HepG2 (cell line): ENCODE data around the gene GNG10. TPM values are rescaled to one million over a fixed set of nuclear protein-coding genes. Genes with fewer than 3 reads are reported as not detected.

Experiments used
- ATAC-seq: fragments of 200-7000 bp; cut with Tn5 transposase; 3 replicates; pipeline ENCODE4 v1.9.1; 2020; ENCODE audit warnings: mild to moderate bottlenecking, moderate library complexity
- Bru-seq: library from RNA; stranded (reverse); fragments of 400-500 nt; gene quantifications from one replicate; lab custom pipeline; 2021; lab: Mats Ljungman, UMichigan
- BruChase-seq, 2 experiments: library from RNA; stranded (reverse); fragments of 400-500 nt; gene quantifications; one replicate each; lab custom pipeline; 2021; lab: Mats Ljungman, UMichigan
- BruUV-seq: library from RNA; stranded (reverse); fragments of 400-500 nt; replicated peaks from 2 replicates; lab custom pipeline; 2021; lab: Mats Ljungman, UMichigan
- CTCF ChIA-PET: fragments of 300-600 bp; formaldehyde crosslinking; extraction: SDS; loops from one replicate; lab custom pipeline; 2021; ENCODE audit warnings: low total read pairs, inconsistent platforms, low intra/inter-chr PET ratio; lab: Yijun Ruan, JAX
- POLR2A ChIA-PET: fragments of 350-600 bp; sonication (Branson Sonifier 250); formaldehyde crosslinking; loops from one replicate; lab custom pipeline; 2020; ENCODE audit warnings: antibody characterized with exemption, inconsistent platforms; lab: Yijun Ruan, JAX
- DNase-seq: peaks from one replicate; pipeline ENCODE4 v3.0.0-alpha.2; 2015; ENCODE audit warnings: low spot score
- FAIRE-seq: peaks from 3 replicates; lab custom pipeline; 2011; peaks lifted over from hg19 to GRCh38; lab: Jason Lieb, UNC
- H2AFZ ChIP-seq: one replicate; pipeline ENCODE4 v1.6.1; 2011; ENCODE audit warnings: low read length, inconsistent platforms
- H3K27ac ChIP-seq: fragments of 300-600 bp; 3 replicates; pipeline ENCODE4 v1.8.0; 2011; ENCODE audit warnings: mixed run types, mild to moderate bottlenecking, mixed read lengths, low read length, inconsistent platforms; ENCODE audit not compliant: insufficient read depth; ENCODE audit errors: extremely low read length
- H3K27me3 ChIP-seq, 2 experiments: fragments of 200-600 bp in 1 of 2; 2 replicates in 1 of 2; 3 replicates in 1 of 2; pipeline versions ENCODE4 v1.6.0 to v1.8.0; 2011; ENCODE audit warnings: low read length in 2 of 2, mild to moderate bottlenecking in 2 of 2, moderate library complexity in 2 of 2, inconsistent platforms in 1 of 2; ENCODE audit not compliant: insufficient read depth in 2 of 2, control insufficient read depth in 1 of 2
- H3K36me3 ChIP-seq, 2 experiments: fragments of 200-600 bp in 1 of 2; replicated peaks in 1 of 2; 2 replicates in 1 of 2; 3 replicates in 1 of 2; pipeline versions ENCODE4 v1.5.1 to v1.8.0; 2011; ENCODE audit warnings: low read length in 2 of 2, inconsistent platforms in 1 of 2; ENCODE audit not compliant: insufficient read depth in 2 of 2, control insufficient read depth in 1 of 2
- H3K4me1 ChIP-seq: 2 replicates; pipeline ENCODE4 v1.5.1; 2012; ENCODE audit warnings: low read length, inconsistent platforms; ENCODE audit not compliant: insufficient read depth
- H3K4me2 ChIP-seq: 2 replicates; pipeline ENCODE4 v1.6.0; 2011; ENCODE audit warnings: low read depth, low read length, inconsistent platforms
- H3K4me3 ChIP-seq, 3 experiments: fragments of 200-600 bp in 1 of 3; sonication (generic), shearing (Covaris generic) in 1 of 3; replicated peaks in 1 of 3; 2 replicates each; pipeline ENCODE4 v1.5.1; 2011 to 2016; ENCODE audit warnings: low read length in 3 of 3, inconsistent platforms in 2 of 3, low read depth in 2 of 3, mild to moderate bottlenecking in 2 of 3, control low read depth in 1 of 3, mixed read lengths in 1 of 3; ENCODE audit not compliant: insufficient read depth in 1 of 3
- H3K79me2 ChIP-seq: one replicate; pipeline ENCODE4 v1.6.1; 2011; ENCODE audit warnings: low read length, inconsistent platforms; ENCODE audit not compliant: insufficient read depth
- H3K9ac ChIP-seq: 2 replicates; pipeline ENCODE4 v1.6.0; 2011; ENCODE audit warnings: mild to moderate bottlenecking, low read depth, low read length, inconsistent platforms; ENCODE audit not compliant: insufficient read depth
- H3K9me3 ChIP-seq: 2 replicates; pipeline ENCODE4 v1.5.1; 2012; ENCODE audit warnings: mild to moderate bottlenecking, low read length
- H4K20me1 ChIP-seq: 2 replicates; pipeline ENCODE4 v1.6.0; 2011; ENCODE audit warnings: inconsistent platforms, mild to moderate bottlenecking, low read length, moderate library complexity; ENCODE audit not compliant: insufficient read depth
- ARID3A ChIP-seq: IDR thresholded peaks from 2 replicates; pipeline ENCODE4 v1.6.1; 2012; ENCODE audit warnings: low read depth, low read length, improper control_type of control experiment
- ARNT ChIP-seq: fragments of 450-650 bp; IDR thresholded peaks from 2 replicates; pipeline ENCODE4 v1.6.1; 2017
- BORCS8-MEF2B ChIP-seq: sonication (generic); formaldehyde crosslinking; IDR thresholded peaks from 2 replicates; pipeline ENCODE4 v1.8.0; 2022; ENCODE audit warnings: mild to moderate bottlenecking, missing genetic modification reagents
- GTF2F1 ChIP-seq: fragments of 150-350 bp; IDR thresholded peaks from 2 replicates; pipeline ENCODE4 v1.6.1; 2014; ENCODE audit warnings: low read length
- IRF9 ChIP-seq: sonication (generic); formaldehyde crosslinking; IDR thresholded peaks from 2 replicates; pipeline ENCODE4 v1.8.0; 2022; ENCODE audit warnings: missing genetic modification reagents, mild to moderate bottlenecking, borderline replicate concordance
- RBM22 ChIP-seq: fragments of 200-400 bp; formaldehyde crosslinking; optimal IDR thresholded peaks from 2 replicates; pipeline ENCODE3; 2017; ENCODE audit warnings: mild to moderate bottlenecking, low read length, moderate library complexity
- REPIN1 ChIP-seq: sonication (generic); formaldehyde crosslinking; IDR thresholded peaks from 2 replicates; pipeline ENCODE4 v1.8.0; 2022; ENCODE audit warnings: missing genetic modification reagents, low read depth, mild to moderate bottlenecking, borderline replicate concordance
- SAP130 ChIP-seq: IDR thresholded peaks from 2 replicates; pipeline ENCODE4 v1.6.1; 2016; ENCODE audit warnings: low read depth
- SP1 ChIP-seq, 2 experiments: fragments of 450-650 bp in 1 of 2; sonication (generic) in 1 of 2; formaldehyde crosslinking in 1 of 2; IDR thresholded peaks; 2 replicates each; pipeline versions ENCODE4 v1.4.0 to v1.6.1; 2016 to 2020; ENCODE audit warnings: missing genetic modification reagents in 1 of 2
- ZNF124 ChIP-seq: sonication (generic); formaldehyde crosslinking; IDR thresholded peaks from 2 replicates; pipeline ENCODE4 v1.4.0; 2020; ENCODE audit warnings: missing genetic modification reagents
- ZNF235 ChIP-seq: sonication (generic); formaldehyde crosslinking; IDR thresholded peaks from 2 replicates; pipeline ENCODE4 v1.8.1; 2023; ENCODE audit warnings: mild to moderate bottlenecking, missing genetic modification reagents, borderline replicate concordance
- ZNF350 ChIP-seq: sonication (generic); formaldehyde crosslinking; IDR thresholded peaks from 2 replicates; pipeline ENCODE4 v1.4.0; 2020; ENCODE audit warnings: mild to moderate bottlenecking, low read depth, missing genetic modification reagents, borderline replicate concordance
- ZNF367 ChIP-seq: sonication (generic); formaldehyde crosslinking; IDR thresholded peaks from 2 replicates; pipeline ENCODE4 v1.4.0; 2020; ENCODE audit warnings: missing genetic modification reagents, borderline replicate concordance
- ZNF382 ChIP-seq: sonication (generic); formaldehyde crosslinking; IDR thresholded peaks from 2 replicates; pipeline ENCODE4 v1.5.0; 2020; ENCODE audit warnings: missing genetic modification reagents, mild to moderate bottlenecking, borderline replicate concordance
- WGBS: methylation state at CpG from one replicate; pipeline ENCODE4 v1.1.6; 2017; ENCODE audit warnings: low lambda C conversion rate; 5-methylcytosine and 5-hydroxymethylcytosine counted together
- in situ Hi-C: cut with HindIII; loops from 2 replicates; pipeline ENCODE4 v1.10.0; 2017; ENCODE audit warnings: low pct_unique_long_range_greater_than_20kb; ENCODE audit not compliant: extremely low pct_ligation_motif_present
- intact Hi-C: fragments of 100-400 bp; cut with micrococcal nuclease; formaldehyde crosslinking; loops from one replicate; pipeline ENCODE4 v1.10.0; 2022; ENCODE audit not compliant: unreplicated experiment
- long read RNA-seq, 2 experiments: library from RNA in 1 of 2; library from polyadenylated mRNA in 1 of 2; stranded (forward) in 1 of 2; unstranded in 1 of 2; transcript quantifications; one replicate each; pipeline ENCODE4 v2.0.0, GENCODE V29; 2019 to 2022
- polyA minus RNA-seq, 3 experiments: library from RNA; depleted of rRNA, polyadenylated mRNA; stranded (reverse); fragments of >200 nt; gene quantifications; 2 replicates each; pipeline ENCODE4 v1.2.3, GENCODE V29; 2011; ENCODE audit warnings: low replicate concordance in 1 of 3
- polyA plus RNA-seq, 8 experiments: library from polyadenylated mRNA; depleted of rRNA in 3 of 8; stranded (reverse) in 7 of 8; unstranded in 1 of 8; fragments of >200 nt; fragmentation: Illumina TruSeq in 4 of 8; extraction: Trizol in 4 of 8; gene quantifications; 2 replicates each; pipeline versions ENCODE4 v1.2.1 to v1.2.3, GENCODE V29; 2011 to 2016; ENCODE audit warnings: low read depth in 4 of 8, missing spikeins in 1 of 8, mixed read lengths in 1 of 8; ENCODE audit not compliant: insufficient read depth in 1 of 8
- total RNA-seq, 5 experiments: library from RNA; depleted of rRNA; stranded (reverse); fragments of >200 nt; fragmentation: Illumina TruSeq; extraction: Trizol; gene quantifications; 2 replicates each; pipeline ENCODE4 v1.2.3, GENCODE V29; 2016; ENCODE audit warnings: low read depth in 1 of 5

GNG10 gene
- 29.8 and 45.0 TPM in 2 replicates for total RNA-seq (2016; rRNA removed; fragmentation: Illumina TruSeq; extraction: Trizol)
- 36.2 and 49.1 TPM in 2 replicates for total RNA-seq (2016; cell fraction: cytosol; rRNA removed; fragmentation: Illumina TruSeq; extraction: Trizol; ENCODE audit: low read depth)
- total RNA-seq (2016; cell fraction: insoluble cytoplasmic fraction; rRNA removed; fragmentation: Illumina TruSeq; extraction: Trizol), result 32.9 and 43.3 TPM in 2 replicates
- total RNA-seq (2016; cell fraction: membrane; rRNA removed; fragmentation: Illumina TruSeq; extraction: Trizol), result 68.2 and 69.9 TPM in 2 replicates
- 14.3 and 15.8 TPM in 2 replicates for total RNA-seq (2016; cell fraction: nucleus; rRNA removed; fragmentation: Illumina TruSeq; extraction: Trizol)
- 29.8 and 32.4 TPM in 2 replicates for polyA plus RNA-seq (2011; rRNA removed)
- polyA plus RNA-seq (2011; cell fraction: cytosol; rRNA removed), result 23.4 and 29.9 TPM in 2 replicates
- polyA plus RNA-seq (2011; cell fraction: nucleus; rRNA removed), result 4.6 and 7.7 TPM in 2 replicates
- 23.6 and 24.8 TPM in 2 replicates for polyA plus RNA-seq (2012)
- 74.7 and 106 TPM in 2 replicates for polyA plus RNA-seq (2016; cell fraction: cytosol; fragmentation: Illumina TruSeq; extraction: Trizol; ENCODE audit: low read depth)
- 66.2 and 74.2 TPM in 2 replicates for polyA plus RNA-seq (2016; cell fraction: insoluble cytoplasmic fraction; fragmentation: Illumina TruSeq; extraction: Trizol; ENCODE audit: low read depth)
- 103 and 108 TPM in 2 replicates for polyA plus RNA-seq (2016; cell fraction: membrane; fragmentation: Illumina TruSeq; extraction: Trizol; ENCODE audit: low read depth)
- 32.3 and 39.9 TPM in 2 replicates for polyA plus RNA-seq (2016; cell fraction: nucleus; fragmentation: Illumina TruSeq; extraction: Trizol; ENCODE audit: insufficient read depth, low read depth)
- 5.4 and 7.5 TPM in 2 replicates for polyA minus RNA-seq (2011; rRNA and poly(A)+ RNA removed; ENCODE audit: low replicate concordance)
- polyA minus RNA-seq (2011; cell fraction: cytosol; rRNA and poly(A)+ RNA removed), result 4.7 and 5.0 TPM in 2 replicates
- 5.4 and 5.7 TPM in 2 replicates for polyA minus RNA-seq (2011; cell fraction: nucleus; rRNA and poly(A)+ RNA removed)
- percentile 54 among the genes with signal in this experiment for Bru-seq, nascent RNA
- percentile 84 among the genes with signal in this experiment for BruChase-seq, experiment 1, labeled RNA remaining after a 6-hour chase
- percentile 68 among the genes with signal in this experiment for BruChase-seq, experiment 2, labeled RNA remaining after a 2-hour chase
- long read RNA-seq, experiment 1, transcript GNG10-201 (3 exons, 1,491 nt), result major isoform, 72 of 72 reads
- long read RNA-seq, experiment 1, partial matches to known transcripts, result 0 of 72 reads
- long read RNA-seq, experiment 1, other reads (novel, unspliced or antisense), result 0 of 72 reads
- long read RNA-seq, experiment 2, transcript GNG10-201 (3 exons, 1,491 nt), result major isoform, 13 of 15 reads
- long read RNA-seq, experiment 2, partial matches to known transcripts, result 2 of 15 reads
- long read RNA-seq, experiment 2, other reads (novel, unspliced or antisense), result 0 of 15 reads

GRCh38 chr9:111661150-111661801 is at the start of gene GNG10:
GNG10 (plus strand) TSS chr9:111661605; CDS start chr9:111661635, 30 bp downstream.
- Histone ChIP-seq H3K27ac (peak within 1 kb of the TSS; percentile 39), H3K79me2 (peaks cover 10% of the 10 kb centered on the region), H2AFZ (no peak within 1 kb of the TSS), H3K9me3 (no peaks in the 10 kb centered on the region), H3K4me2 (peak within 1 kb of the TSS; percentile 89), H4K20me1 (0 out of 2 replicates have a peak, but pooled peaks cover 4% of the 10 kb centered on the region), H3K27me3 (no peaks in the 10 kb centered on the region; a peak in 1 of 5 replicates), H3K9ac (peak within 1 kb of the TSS; percentile 70), H3K36me3 (no peaks in the 10 kb centered on the region), H3K4me3 (peak within 1 kb of the TSS; percentile 74 to 95 (median 91)), H3K4me1 (peaks cover 20% of the 10 kb centered on the region)
- no TSS peak for BruUV-seq
- ChIA-PET CTCF (no interaction called here), POLR2A (interaction anchor here (1.0 to 1.9 kb wide), 4 partner anchors 17 to 30 kb away, joined by 3 to 15 read pairs (median 6); partner anchors contain the start of gene DNAJC25)
- no CpG with 5 or more reads among the region's 61 CpGs for WGBS
- intact Hi-C loops (no loop called here), in situ Hi-C loops (no loop called here)
- ATAC-seq, result peak; percentile 94
- FAIRE-seq, result no peak
- peak; percentile 23 for DNase-seq
- TF ChIP-seq GTF2F1 (no peak), ZNF367 (CRISPR knock-in tag) (0 out of 2 replicates have a peak, but pooled peaks have one; percentile 24), SP1 (IDR thresholded peaks at IDR 0.05) (no peak), SP1 (CRISPR knock-in tag; IDR thresholded peaks at IDR 0.05) (no peak), BORCS8-MEF2B (CRISPR knock-in tag) (peak; percentile 68; the same call in 1 of the 2 replicates), RBM22 (no peak), IRF9 (CRISPR knock-in tag) (0 out of 2 replicates have a peak, but pooled peaks have one; percentile 22), SAP130 (CRISPR knock-in tag) (no peak; the same call in none of the 2 replicates), ARID3A (no peak), ZNF350 (0 out of 2 replicates have a peak, but pooled peaks have one; percentile 23), ZNF235 (CRISPR knock-in tag) (no peak), ARNT (no peak), ZNF124 (CRISPR knock-in tag) (no peak), ZNF382 (CRISPR knock-in tag) (no peak), REPIN1 (CRISPR knock-in tag) (0 out of 2 replicates have a peak, but pooled peaks have one; percentile 18)
